ENCODE measurements around the gene AP2A2.

AP2A2 gene

GRCh38 chr11:926341-926916, 759 bp downstream of the AP2A2 start:
- no peak for DNase-seq

DNA sequence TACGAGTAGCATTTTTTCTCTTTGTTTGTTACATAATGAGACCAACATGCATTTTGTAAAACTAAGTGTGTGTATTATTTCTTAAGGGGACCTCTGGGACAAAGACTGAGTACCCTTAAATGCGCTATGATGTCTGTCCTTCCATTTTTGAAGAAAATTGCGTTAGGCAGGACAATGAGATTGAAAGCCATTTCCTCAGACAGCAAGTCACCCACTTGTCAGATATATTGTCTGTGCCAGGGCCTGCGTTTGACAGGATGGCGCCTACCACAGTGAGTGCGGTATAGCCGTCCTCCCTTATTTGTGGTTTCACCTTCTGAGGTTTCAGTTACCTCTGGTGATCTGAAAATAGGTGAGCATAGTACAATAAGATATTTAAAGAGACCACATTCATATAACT, 2.2 kb downstream of the AP2A2 start:
- no peak for DNase-seq

- DNase-seq: no peak
These were observed 3.1 kb downstream of the AP2A2 start for GRCh38 chr11:928786-929185.

DNA sequence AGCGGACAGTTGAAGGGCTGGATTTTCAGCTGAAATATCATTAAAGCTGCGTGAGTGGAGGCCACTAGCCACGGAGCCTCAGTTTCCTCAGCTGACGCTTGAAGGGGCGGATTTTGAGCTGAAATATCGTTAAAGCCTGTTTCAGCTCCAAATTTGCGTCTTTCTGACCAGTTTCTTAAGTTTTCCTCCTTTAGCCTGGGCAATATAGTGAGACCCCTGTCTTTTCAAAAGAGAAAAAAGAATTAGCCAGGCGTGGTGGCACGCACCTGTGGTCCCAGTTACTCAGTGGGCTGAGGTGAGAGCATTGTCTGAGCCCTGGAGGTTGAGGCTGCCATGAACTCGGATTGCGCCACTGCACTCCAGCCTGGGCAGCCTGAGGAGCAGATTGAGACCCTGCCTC, 3.7 kb downstream of the AP2A2 start:
- DNase-seq: no peak

DNA sequence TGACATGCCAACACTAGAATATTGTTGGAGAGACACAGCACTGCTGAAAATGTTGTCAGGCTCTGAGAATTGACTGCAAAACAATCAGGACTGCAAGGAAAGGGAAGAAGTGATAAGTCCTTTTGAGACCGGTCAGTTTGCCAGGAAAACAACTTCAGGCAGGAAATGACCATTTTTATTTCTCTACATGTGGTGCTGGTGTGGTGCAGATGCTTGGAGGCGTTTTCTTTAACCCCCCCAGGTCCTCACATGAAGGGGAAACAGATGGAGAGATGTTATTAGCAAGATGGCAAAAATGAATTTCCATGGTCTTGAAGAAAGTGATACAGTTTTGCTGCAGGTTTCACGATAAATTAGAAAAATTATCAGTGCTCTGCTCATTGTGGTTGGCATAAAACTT, 5.7 kb downstream of the AP2A2 start:
- no peak for DNase-seq

- peak; percentile 39 for DNase-seq
These were observed 6.8 kb downstream of the AP2A2 start for GRCh38 chr11:932435-932834.

DNA sequence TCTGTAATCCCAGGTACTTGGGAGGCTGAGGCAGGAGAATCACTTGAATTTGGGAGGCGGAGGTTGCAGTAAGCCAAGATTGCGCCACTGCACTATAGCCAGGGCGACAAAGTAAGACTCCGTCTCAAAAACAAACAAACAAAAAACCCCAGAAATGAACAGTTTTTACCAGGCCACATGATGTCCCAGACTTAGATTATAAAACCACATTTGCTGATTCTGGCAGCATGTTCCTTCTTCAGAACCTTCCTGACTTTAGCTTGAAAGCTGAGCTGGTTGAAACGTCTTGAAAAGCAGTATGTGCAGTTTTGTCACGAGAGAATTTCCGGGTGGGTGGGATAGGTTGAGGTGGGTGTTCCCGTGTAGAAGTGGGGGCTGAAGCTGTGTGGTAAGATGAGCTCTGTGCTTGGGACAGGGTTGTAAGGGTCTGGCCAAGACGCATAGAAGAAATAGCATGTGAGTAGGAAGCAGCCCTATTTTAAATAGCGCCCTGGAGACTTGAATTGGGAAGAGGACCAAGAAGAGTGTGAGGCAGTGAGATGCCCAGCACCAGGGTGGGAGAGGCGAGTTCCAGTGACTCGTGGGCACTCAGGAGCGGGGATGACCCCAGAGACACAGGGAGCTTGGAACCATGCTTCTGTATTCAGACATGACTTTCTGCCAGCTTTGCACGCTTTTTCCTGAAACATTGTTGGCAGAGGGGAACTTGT, 7.6 kb downstream of the AP2A2 start:
- no peak for DNase-seq

- DNase-seq: no peak
These were observed 8.3 kb downstream of the AP2A2 start for GRCh38 chr11:933936-934335.

DNA sequence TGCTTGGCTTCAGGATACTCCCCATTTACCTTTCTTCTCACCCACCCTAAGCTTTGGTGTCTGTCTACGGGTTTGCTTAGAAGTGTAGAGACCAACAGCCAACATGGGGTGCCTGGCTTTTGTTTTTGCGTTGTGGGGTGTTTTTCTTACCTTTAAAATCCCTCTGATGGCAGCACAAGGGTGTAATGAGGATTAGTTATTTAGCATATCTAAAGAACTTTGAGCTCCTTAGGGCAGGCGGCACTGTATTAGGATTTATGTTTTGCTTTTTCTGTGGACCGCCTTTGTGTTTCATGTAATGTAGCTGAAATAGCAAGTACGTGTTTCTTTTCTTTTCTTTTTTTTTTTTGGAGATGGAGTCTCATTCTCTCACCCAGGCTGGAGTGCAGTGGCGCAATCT, 8.9 kb downstream of the AP2A2 start:
- no peak for DNase-seq

DNA sequence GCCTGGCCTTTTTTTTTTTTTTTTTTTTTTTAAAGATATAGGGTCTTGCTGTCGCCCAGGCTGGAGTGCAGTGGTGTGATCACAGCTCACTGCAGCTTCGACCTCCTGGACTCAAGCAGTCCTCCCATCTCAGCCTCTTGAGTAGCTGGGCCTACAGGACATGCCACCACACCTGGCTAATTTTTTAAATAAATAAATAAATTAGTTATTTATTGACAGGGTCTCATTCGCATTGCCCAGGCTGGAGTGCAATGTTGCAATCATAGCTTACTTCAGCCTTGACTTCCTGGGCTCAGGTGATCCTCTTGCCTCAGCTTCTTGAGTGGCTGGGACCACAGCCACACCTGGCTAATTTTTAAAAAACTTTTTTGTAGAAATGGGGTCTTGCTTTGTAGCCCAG, 10.5 kb downstream of the AP2A2 start:
- no peak for DNase-seq

- DNase-seq: no peak
These were observed 12.2 kb downstream of the AP2A2 start for GRCh38 chr11:937841-938261.

- no peak for DNase-seq
These were observed 14.9 kb downstream of the AP2A2 start for GRCh38 chr11:940496-941135.

- peak; percentile 20 for DNase-seq
These were observed 17.2 kb downstream of the AP2A2 start for GRCh38 chr11:942823-943222.

DNA sequence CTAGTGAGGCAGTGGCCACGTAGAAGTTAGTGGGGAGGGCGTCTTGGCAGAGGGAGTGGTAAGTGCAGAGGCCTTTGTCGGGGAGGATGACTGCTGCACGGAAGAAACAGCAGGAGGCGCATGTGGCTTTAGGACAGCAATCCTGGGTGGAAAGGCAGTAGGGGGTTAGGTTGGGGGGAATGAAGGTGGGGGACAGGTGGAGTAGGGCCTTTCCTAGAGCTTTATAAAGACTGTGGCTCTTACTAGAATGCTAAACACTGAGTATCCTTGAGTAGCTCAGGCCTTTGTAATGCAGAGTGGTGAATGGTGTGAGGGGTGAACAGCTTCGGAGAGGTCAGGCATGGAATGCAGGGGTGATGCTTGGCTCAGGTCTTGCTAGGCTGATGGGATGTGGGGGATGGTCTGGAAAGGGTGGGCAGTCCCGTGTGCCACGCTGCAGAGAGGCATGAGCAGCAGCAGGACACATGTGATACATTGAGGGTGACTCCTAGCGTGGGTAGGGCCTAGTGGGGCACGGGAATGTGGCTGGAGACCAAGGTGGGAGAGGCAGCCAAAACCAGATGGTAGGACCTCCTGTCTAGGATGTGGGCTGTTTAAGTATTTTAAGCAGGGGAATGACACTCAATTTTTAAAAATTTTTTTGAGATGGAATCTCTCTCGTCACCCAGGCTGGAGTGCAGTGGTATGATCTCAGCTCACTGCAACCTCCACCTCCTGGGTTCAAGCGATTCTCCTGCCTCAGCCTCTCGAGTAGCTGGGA, 19.2 kb downstream of the AP2A2 start:
- no peak for DNase-seq

DNA sequence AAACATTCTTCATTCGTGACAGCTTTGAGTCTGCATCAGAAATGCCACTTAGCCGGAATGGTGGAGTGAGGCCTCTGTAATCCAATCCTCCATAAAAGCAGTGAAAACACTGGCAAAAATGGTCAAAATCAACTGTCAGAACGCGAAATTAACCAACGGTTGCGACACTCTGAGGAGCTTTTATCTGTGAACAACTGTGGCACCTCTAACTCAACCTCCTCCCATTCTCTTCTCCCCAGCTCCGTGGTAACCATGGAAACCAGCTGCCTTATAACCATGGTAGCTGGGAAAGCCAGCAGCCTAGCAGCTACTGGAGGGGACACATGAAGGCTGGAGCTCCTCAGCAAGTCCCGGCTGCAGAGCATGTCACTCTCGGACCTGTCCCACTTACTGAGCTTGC, 20.3 kb downstream of the AP2A2 start:
- no peak for DNase-seq

- no peak for DNase-seq
These were observed 22.1 kb downstream of the AP2A2 start for GRCh38 chr11:947744-948143.

GRCh38 chr11:951507-951906, 25.8 kb downstream of the AP2A2 start:
- no peak for DNase-seq

DNA sequence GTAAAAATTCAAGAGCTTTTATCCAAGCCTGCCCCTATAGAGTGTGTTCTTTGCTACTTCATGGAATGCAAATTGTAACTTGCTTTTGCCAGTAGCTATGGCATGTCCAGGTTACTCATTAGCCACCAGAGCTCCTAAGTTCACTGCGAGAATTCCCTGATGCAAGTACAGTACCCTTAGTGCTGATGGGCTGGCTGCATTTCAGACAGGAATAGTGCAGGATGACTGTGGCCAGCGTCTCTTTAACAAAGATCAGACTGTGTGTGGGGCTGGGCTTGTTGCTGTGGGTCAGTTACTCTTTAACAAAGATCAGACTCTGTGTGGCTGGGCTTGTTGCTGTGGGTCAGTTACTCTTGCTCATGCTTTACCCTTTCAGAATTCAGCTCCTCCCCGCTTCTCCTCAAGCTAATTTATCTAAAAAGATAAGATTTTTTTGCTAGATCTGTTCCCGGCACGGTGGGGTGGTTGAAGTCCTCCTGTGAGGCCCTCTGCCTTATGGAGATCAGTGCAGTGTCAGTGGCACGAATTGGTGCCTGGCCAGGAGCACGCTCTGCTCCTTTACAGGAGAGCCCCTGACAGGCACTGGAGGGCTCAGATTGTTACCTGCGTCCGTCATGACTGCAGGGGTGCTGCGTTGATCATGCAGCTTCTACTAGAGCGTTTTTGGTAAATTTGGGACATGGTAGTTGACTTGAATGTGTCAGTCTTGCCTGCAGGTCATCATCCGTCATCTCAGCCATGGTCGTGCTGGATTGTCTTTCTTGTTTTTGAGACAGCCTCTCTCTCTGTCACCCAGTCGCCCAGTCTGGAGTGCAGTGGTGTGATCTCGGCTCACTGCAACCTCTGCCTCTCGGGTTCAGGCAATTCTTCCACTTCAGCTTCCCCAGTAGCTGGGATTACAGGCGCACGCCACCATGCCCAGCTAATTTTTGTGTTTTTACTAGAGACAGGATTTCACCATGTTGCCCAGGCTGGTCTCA, 27.0 kb downstream of the AP2A2 start:
- no peak for DNase-seq

DNA sequence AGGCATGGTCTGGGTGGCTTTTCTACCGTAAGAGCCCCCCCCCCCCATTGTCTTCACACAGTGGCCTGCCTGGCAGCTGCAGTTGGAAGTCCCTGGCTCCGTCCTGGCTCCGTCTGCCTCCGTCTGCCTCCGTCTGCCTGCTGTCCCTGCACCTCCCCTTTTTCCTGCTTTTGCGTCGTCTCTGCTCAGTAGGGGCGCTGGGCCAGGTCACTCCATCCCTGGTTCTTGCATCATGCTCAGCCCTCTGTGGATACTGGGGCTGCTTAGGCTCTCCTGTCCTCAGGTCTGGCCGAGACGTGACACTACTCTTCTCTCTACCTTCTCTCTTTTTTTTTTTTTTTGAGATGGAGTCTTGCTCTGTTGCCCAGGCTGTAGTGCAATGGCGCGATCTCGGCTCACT, 27.8 kb downstream of the AP2A2 start:
- DNase-seq: no peak

DNA sequence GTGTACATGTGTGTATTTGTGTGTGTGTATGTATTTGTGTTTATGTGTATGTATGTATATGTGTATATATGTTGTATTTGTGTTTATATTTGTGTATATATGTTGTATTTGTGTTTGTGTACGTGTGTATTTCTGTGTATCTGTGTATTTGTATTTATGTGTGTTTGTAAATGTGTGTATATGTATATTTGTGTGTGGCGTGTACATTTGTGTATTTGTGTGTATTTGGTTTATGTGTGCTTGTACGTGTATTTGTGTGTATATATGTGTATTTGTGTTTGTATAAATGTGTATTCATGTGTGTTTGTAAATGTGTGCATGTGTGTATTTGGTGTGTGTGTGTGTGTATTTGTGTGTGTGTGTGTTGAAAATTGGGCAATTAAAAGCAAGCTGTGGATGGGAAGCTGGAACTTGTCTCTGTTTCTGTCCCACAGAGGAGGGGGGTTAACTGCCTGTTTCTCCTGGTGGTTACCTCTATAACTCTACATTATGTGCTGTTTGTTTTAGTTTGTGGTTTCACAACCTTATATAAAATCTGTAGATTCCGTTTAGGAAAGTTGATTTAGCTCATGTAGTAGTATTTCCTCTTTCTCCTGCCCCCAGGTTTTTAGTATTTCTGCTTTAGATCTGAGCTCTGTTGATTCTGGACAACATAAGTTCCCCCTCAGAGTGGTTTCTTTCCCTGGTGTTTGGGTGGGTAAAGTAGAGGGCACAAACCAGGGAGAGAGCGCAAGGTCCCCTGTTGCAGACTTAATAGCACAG, 28.9 kb downstream of the AP2A2 start:
- DNase-seq: peak; percentile 35

GRCh38 chr11:955154-956063, 29.7 kb downstream of the AP2A2 start:
- no peak for DNase-seq
